ENCODE data around the gene SND1.

GRCh38 chr7:127713006-127713405 is 61.0 kb downstream of the SND1 start:
- TF ChIP-seq, protein P1, sequence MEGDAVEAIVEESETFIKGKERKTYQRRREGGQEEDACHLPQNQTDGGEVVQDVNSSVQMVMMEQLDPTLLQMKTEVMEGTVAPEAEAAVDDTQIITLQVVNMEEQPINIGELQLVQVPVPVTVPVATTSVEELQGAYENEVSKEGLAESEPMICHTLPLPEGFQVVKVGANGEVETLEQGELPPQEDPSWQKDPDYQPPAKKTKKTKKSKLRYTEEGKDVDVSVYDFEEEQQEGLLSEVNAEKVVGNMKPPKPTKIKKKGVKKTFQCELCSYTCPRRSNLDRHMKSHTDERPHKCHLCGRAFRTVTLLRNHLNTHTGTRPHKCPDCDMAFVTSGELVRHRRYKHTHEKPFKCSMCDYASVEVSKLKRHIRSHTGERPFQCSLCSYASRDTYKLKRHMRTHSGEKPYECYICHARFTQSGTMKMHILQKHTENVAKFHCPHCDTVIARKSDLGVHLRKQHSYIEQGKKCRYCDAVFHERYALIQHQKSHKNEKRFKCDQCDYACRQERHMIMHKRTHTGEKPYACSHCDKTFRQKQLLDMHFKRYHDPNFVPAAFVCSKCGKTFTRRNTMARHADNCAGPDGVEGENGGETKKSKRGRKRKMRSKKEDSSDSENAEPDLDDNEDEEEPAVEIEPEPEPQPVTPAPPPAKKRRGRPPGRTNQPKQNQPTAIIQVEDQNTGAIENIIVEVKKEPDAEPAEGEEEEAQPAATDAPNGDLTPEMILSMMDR (IDR thresholded peaks at IDR 0.05; ENCODE audit: low read length) = no peak
- TF ChIP-seq EZH2 (IDR thresholded peaks at IDR 0.05; ENCODE audit: borderline replicate concordance, low read length) = no peak

All from OCI-LY1 (cell line).